ENCODE data around the gene HSD3B2.

The HSD3B2 gene

GRCh38 chr1:119380304-119380703 is 34.6 kb upstream of the HSD3B2 start:
- Mint-ChIP-seq H3K27ac (ENCODE audit: low read depth) (no peak overlapping the region), H3K4me1 (no peaks in the 10 kb centered on the region), H3K27me3 (no peaks in the 10 kb centered on the region), H3K36me3 (ENCODE audit: insufficient read depth) (no peaks in the 10 kb centered on the region), H3K4me3 (no peak overlapping the region), H3K9me3 (no peaks in the 10 kb centered on the region)
- no peak for ATAC-seq (replicated peaks; ENCODE audit: extremely low read depth, poor library complexity, severe bottlenecking)
- DNase-seq (ENCODE audit: low spot score in 2 of 2), result no peak

GRCh38 chr1:119380983-119381662 is 33.8 kb upstream of the HSD3B2 start:
- Mint-ChIP-seq H3K4me3 (no peak overlapping the region), H3K4me1 (no peaks in the 10 kb centered on the region), H3K27me3 (peaks cover 2% of the 10 kb centered on the region), H3K9me3 (no peaks in the 10 kb centered on the region), H3K27ac (ENCODE audit: low read depth) (no peak overlapping the region), H3K36me3 (ENCODE audit: insufficient read depth) (no peaks in the 10 kb centered on the region)
- DNase-seq (ENCODE audit: low spot score in 2 of 2) (no peak), ATAC-seq (replicated peaks; ENCODE audit: extremely low read depth, poor library complexity, severe bottlenecking) (no peak)

- ATAC-seq (replicated peaks; ENCODE audit: extremely low read depth, poor library complexity, severe bottlenecking) (no peak), DNase-seq (ENCODE audit: low spot score in 2 of 2) (no peak)
- H3K9me3 Mint-ChIP-seq, result no peaks in the 10 kb centered on the region
Measured at GRCh38 chr1:119384591-119384990, 30.4 kb upstream of the HSD3B2 start.

GRCh38 chr1:119385650-119386049 is 29.3 kb upstream of the HSD3B2 start:
- Mint-ChIP-seq H3K36me3 (ENCODE audit: insufficient read depth) (no peaks in the 10 kb centered on the region), H3K27ac (ENCODE audit: low read depth) (no peak overlapping the region), H3K9me3 (no peaks in the 10 kb centered on the region), H3K27me3 (peaks cover 24% of the 10 kb centered on the region), H3K4me1 (no peaks in the 10 kb centered on the region), H3K4me3 (no peak overlapping the region)
- ATAC-seq (replicated peaks; ENCODE audit: extremely low read depth, poor library complexity, severe bottlenecking) (no peak), DNase-seq (ENCODE audit: low spot score in 2 of 2) (no peak)

More at GRCh38 chr1:119384591-119384990, 30.4 kb upstream of the HSD3B2 start:
- no peak overlapping the region for H3K27ac Mint-ChIP-seq (ENCODE audit: low read depth)
- H3K4me1 Mint-ChIP-seq, result no peaks in the 10 kb centered on the region
- H3K27me3 Mint-ChIP-seq, result peaks cover 15% of the 10 kb centered on the region
- no peak overlapping the region for H3K4me3 Mint-ChIP-seq
- H3K36me3 Mint-ChIP-seq (ENCODE audit: insufficient read depth), result no peaks in the 10 kb centered on the region

GRCh38 chr1:119387858-119388257 is 27.1 kb upstream of the HSD3B2 start:
- H3K36me3 Mint-ChIP-seq (ENCODE audit: insufficient read depth), result no peaks in the 10 kb centered on the region
- no peaks in the 10 kb centered on the region for H3K4me1 Mint-ChIP-seq
- no peak overlapping the region for H3K27ac Mint-ChIP-seq (ENCODE audit: low read depth)
- ATAC-seq (replicated peaks; ENCODE audit: extremely low read depth, poor library complexity, severe bottlenecking) (no peak), DNase-seq (ENCODE audit: low spot score in 2 of 2) (no peak)
- H3K9me3 Mint-ChIP-seq, result no peaks in the 10 kb centered on the region
- peaks cover 24% of the 10 kb centered on the region for H3K27me3 Mint-ChIP-seq
- no peak overlapping the region for H3K4me3 Mint-ChIP-seq

DNA sequence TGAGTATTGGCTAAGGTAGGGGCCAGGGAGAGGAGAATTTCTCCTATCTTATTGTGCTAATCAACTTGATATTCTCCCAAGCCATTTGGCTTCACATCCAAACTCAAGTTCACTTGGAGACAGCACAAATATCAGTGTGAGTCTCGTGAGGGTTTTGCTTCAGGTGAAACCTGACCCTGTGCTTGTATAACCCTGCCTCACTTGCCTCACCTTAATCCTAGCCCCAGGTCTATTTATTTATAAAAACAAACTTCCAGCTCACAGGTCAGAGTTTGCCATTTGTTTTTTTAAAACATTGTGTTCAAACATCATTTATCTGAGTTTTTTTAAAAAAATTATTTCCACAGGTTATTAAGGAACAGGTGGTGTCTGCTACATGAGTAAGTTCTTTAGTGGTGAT is 26.5 kb upstream of the HSD3B2 start:
- Mint-ChIP-seq H3K4me3 (no peak overlapping the region), H3K4me1 (no peaks in the 10 kb centered on the region), H3K36me3 (ENCODE audit: insufficient read depth) (no peaks in the 10 kb centered on the region), H3K9me3 (no peaks in the 10 kb centered on the region), H3K27ac (ENCODE audit: low read depth) (no peak overlapping the region), H3K27me3 (peaks cover 29% of the 10 kb centered on the region)
- ATAC-seq (replicated peaks; ENCODE audit: extremely low read depth, poor library complexity, severe bottlenecking) (no peak), DNase-seq (ENCODE audit: low spot score in 2 of 2) (no peak)

DNA sequence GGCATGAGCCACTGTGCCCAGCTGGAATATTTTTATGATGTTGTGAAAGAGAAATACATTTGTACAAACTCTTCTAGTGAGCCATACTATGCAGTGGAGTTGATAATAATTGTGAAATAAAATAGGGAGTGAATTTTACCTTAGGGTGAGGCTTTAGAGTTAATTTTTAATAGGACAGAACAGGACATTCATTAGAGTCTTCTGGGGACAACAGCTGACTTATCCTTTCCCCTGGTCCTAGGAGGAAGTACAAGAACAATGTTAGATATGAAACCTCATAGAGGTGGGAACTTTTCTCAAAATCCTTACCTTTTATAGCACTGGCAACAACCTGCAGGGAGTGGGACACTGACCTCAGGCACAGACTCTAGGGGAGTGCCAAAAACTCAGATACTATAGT is 24.4 kb upstream of the HSD3B2 start:
- Mint-ChIP-seq H3K4me1 (no peaks in the 10 kb centered on the region), H3K27ac (ENCODE audit: low read depth) (no peak overlapping the region), H3K9me3 (no peaks in the 10 kb centered on the region), H3K4me3 (no peak overlapping the region), H3K27me3 (peaks cover 38% of the 10 kb centered on the region), H3K36me3 (ENCODE audit: insufficient read depth) (no peaks in the 10 kb centered on the region)
- no peak for ATAC-seq (replicated peaks; ENCODE audit: extremely low read depth, poor library complexity, severe bottlenecking)
- DNase-seq (ENCODE audit: low spot score in 2 of 2), result no peak

- Mint-ChIP-seq H3K27ac (ENCODE audit: low read depth) (no peak overlapping the region), H3K27me3 (peaks cover 30% of the 10 kb centered on the region), H3K4me3 (no peak overlapping the region), H3K4me1 (no peaks in the 10 kb centered on the region), H3K9me3 (no peaks in the 10 kb centered on the region), H3K36me3 (ENCODE audit: insufficient read depth) (no peaks in the 10 kb centered on the region)
- DNase-seq (ENCODE audit: low spot score in 2 of 2) (no peak), ATAC-seq (replicated peaks; ENCODE audit: extremely low read depth, poor library complexity, severe bottlenecking) (no peak)
Measured at GRCh38 chr1:119391749-119392148, 23.2 kb upstream of the HSD3B2 start.

DNA sequence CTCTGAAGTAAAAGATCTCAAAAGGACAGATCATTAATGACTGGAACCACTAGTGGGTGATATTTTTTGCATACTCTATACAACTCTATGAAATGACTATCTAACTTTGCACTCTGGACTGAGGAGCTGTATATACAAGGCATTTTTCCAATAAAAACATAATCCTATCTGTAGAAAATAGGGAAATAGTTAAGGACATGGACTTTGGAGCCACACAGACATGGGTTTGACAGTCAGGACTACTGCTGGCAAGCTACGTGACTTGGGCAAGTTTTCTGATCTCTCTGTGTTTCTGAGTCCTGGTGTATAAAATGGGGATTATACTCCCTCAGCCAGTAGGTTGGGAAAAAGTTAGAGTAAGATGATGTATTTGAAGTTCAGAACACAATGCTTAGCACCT is 20.9 kb upstream of the HSD3B2 start:
- DNase-seq (ENCODE audit: low spot score in 2 of 2) (no peak), ATAC-seq (replicated peaks; ENCODE audit: extremely low read depth, poor library complexity, severe bottlenecking) (no peak)
- Mint-ChIP-seq H3K9me3 (no peaks in the 10 kb centered on the region), H3K4me3 (no peak overlapping the region), H3K27ac (ENCODE audit: low read depth) (no peak overlapping the region), H3K4me1 (no peaks in the 10 kb centered on the region), H3K27me3 (peaks cover 28% of the 10 kb centered on the region), H3K36me3 (ENCODE audit: insufficient read depth) (no peaks in the 10 kb centered on the region)

DNA sequence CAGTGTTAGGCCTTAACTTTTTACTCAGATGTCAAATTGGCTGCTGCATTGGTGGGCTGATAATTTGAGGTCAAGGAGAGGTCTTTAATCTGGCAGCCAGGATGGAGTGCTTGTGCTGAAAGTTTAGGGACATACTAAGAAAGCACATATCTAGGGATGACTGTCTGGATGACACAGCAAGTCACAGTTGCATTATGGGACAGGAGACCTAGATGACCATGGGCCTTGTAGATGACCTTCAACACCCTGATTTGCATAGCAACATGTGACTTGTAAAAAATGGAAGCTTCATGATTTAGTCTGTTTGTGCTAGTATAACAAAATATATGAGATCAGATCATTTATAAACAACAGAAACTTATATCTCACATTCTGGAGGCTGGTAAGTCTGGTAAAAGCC is 18.0 kb upstream of the HSD3B2 start:
- Mint-ChIP-seq H3K27me3 (peaks cover 16% of the 10 kb centered on the region), H3K9me3 (no peaks in the 10 kb centered on the region), H3K4me1 (no peaks in the 10 kb centered on the region), H3K36me3 (ENCODE audit: insufficient read depth) (no peaks in the 10 kb centered on the region), H3K4me3 (no peak overlapping the region), H3K27ac (ENCODE audit: low read depth) (no peak overlapping the region)
- ATAC-seq (replicated peaks; ENCODE audit: extremely low read depth, poor library complexity, severe bottlenecking) (no peak), DNase-seq (ENCODE audit: low spot score in 2 of 2) (no peak)

- Mint-ChIP-seq H3K9me3 (no peaks in the 10 kb centered on the region), H3K27ac (ENCODE audit: low read depth) (no peak overlapping the region), H3K27me3 (peaks cover 26% of the 10 kb centered on the region), H3K36me3 (ENCODE audit: insufficient read depth) (no peaks in the 10 kb centered on the region), H3K4me3 (no peak overlapping the region), H3K4me1 (no peaks in the 10 kb centered on the region)
- ATAC-seq (replicated peaks; ENCODE audit: extremely low read depth, poor library complexity, severe bottlenecking), result no peak
- DNase-seq (ENCODE audit: low spot score in 2 of 2), result no peak
Measured at GRCh38 chr1:119397986-119398385, 17.0 kb upstream of the HSD3B2 start.

GRCh38 chr1:119404736-119405135 is 10.2 kb upstream of the HSD3B2 start:
- no peaks in the 10 kb centered on the region for H3K9me3 Mint-ChIP-seq
- H3K27ac Mint-ChIP-seq (ENCODE audit: low read depth), result no peak overlapping the region
- H3K36me3 Mint-ChIP-seq (ENCODE audit: insufficient read depth), result peaks cover 2% of the 10 kb centered on the region
- DNase-seq (ENCODE audit: low spot score in 2 of 2) (no peak), ATAC-seq (replicated peaks; ENCODE audit: extremely low read depth, poor library complexity, severe bottlenecking) (no peak)
- no peak overlapping the region for H3K4me3 Mint-ChIP-seq
- peaks cover 68% of the 10 kb centered on the region for H3K27me3 Mint-ChIP-seq
- no peaks in the 10 kb centered on the region for H3K4me1 Mint-ChIP-seq

DNA sequence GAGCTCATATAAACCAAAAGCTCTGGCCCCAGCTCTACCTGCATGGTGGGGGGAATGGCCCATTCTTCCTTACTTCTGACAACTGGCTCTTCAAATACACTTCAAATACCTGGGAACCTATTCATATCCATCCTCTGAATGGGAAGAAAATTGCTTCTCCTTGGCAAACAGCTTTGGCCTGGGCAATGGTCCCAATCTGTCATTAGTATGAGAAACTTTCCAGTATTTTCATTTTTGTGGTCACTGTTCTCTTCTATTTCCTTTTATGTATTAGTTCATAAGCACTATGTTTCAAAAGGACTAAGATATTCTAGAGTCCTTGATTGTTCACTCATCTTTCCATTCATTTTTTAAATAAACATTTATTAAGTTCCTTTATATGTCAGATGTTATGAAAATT is 5.2 kb upstream of the HSD3B2 start:
- no peak for DNase-seq (ENCODE audit: low spot score in 2 of 2)
- Mint-ChIP-seq H3K27me3 (peaks cover 49% of the 10 kb centered on the region), H3K4me3 (no peak overlapping the region), H3K4me1 (no peaks in the 10 kb centered on the region), H3K27ac (ENCODE audit: low read depth) (no peak overlapping the region), H3K9me3 (peaks cover 4% of the 10 kb centered on the region), H3K36me3 (ENCODE audit: insufficient read depth) (peaks cover 2% of the 10 kb centered on the region)
- ATAC-seq (replicated peaks; ENCODE audit: extremely low read depth, poor library complexity, severe bottlenecking), result no peak

Data from central memory CD8-positive, alpha-beta T cell (primary cell).